Myocyte (in vitro differentiated cells): ENCODE measurements around the gene KLHL8. TPM values are rescaled to one million over a fixed set of nuclear protein-coding genes. Genes with fewer than 3 reads are reported as not detected.

Source experiments
- DNase-seq: peaks from one replicate; pipeline ENCODE4 v3.0.0-alpha.2; 2012; ENCODE audit warnings: low read depth
- polyA plus RNA-seq: library from polyadenylated mRNA; unstranded; fragments of >200 nt; gene quantifications from one replicate; pipeline ENCODE4 v1.2.1, GENCODE V29; 2012; ENCODE audit warnings: missing spikeins
- total RNA-seq: library from RNA; depleted of rRNA; stranded (reverse); fragments of >200 nt; gene quantifications from 2 replicates; pipeline ENCODE4 v1.2.3, GENCODE V29; 2014

The KLHL8 gene
- 8.4 and 10.1 TPM in 2 replicates for total RNA-seq
- polyA plus RNA-seq = 4.1 TPM

DNA sequence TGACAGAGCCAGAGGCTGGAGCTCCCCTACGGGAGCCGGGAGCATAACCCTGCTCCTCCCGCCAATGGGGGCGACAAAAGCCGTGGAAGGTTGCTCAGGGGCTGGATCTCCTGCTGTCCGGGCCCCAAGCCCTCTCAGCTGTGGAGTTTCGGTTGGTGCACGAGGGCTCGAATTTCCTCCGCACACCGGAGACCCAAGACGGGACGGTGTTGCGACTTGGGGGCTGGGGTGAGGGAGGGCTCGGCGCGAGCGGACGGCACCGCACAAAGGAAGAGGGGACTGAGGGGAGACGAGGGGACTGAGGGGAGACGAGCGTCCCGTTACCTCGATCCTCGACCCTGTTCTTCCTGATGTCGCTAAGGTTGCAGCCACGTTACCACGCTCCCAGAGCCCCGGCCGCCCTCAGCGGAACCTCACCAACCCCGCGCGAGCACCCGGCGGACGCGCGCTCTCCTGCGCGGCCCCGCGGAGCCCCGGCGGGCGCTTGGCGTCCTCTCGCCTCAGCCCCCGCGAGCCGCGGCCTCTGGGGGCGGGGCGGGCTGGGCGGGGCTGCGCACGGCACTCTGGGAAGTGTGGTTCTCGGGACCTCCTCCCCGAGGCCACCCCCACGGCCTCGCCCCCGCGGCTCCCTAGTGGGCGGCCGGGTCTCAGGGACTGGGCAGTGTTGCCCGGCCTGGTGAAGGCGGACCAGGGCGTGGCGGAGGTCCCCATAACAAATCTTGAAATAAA is at the start of gene KLHL8:
TSS of gene KLHL8 (minus strand) at position 525 of the 729 bp plus-strand sequence. CDS start 25,079 bp downstream, outside the sequence.
- DNase-seq = peak; percentile 91

DNA sequence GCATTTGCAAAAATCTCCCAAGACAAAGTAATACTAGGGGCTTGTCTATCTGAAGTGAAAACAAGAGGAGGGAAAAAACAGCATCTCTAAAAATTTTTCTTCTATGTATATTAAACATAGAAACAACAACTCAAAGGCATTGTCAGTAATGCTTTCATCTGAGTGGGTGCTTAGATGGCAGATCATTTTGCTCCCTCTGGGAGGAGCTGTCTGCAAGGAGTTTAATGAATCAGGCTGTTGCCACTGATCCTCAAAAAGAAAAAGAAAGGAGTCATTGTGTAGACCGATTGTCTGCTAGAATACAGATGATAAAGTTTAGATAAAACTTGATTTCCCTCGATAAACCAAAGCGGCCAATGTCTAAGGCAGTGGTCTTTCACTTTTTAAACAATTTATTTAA is 49.7 kb upstream of the KLHL8 start:
- DNase-seq = peak; percentile 54

DNA sequence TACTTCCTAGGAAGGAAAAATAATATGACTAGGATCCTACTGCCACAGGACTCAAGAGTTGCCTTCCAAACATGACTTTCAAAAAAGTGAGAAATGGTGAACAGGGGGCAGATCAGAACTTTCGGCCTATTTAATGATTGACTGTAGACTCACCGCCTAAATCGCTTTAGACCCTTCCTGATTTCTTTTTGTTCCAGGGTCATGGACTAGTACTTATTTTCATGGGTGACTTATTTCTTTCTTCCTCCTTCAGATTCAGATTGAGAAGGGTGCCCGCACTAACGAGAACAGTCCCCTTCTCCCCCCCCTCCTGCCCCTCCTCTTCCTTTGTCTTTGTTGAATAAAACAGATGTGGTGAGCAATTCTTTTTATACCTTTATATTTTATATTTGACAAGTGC is 48.0 kb upstream of the KLHL8 start:
- DNase-seq = no peak

DNA sequence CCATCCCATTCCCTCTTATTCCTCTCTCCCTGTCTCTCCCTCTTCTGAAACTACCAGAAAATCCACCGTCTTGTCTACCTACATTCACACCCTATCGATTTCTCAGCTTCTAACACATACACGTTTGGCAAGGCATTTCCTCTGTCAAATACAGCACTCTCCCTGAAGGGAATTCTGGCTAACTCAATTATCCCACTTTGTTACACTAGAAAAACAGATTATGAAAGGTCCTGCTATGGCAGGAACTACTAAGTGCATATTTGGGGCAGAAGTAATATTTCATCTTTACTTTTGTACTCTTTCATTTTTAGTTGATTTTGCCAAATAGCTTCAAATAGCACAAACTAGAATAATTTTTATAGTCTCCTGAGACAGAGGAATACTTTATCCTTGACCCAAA is 46.6 kb upstream of the KLHL8 start:
- no peak for DNase-seq

DNA sequence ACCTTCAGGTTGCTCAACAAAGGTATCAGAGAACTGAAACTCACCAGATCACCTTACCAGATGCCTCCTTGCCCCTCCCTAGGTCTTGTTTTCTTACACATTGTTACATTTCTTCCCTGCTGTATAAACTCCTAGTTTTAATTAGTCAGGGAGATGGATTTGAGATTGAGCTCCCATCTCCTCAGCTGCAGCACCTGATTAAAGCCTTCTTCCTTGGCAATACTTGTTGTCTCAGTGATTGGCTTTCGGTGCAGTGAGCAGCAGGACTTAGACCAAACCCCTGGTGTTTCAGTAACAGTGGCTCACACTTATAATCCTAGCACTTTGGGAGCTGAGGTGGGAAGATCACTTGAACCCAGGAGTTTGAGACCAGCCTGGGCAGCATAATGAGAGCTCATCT is 42.5 kb upstream of the KLHL8 start:
- DNase-seq = no peak

DNA sequence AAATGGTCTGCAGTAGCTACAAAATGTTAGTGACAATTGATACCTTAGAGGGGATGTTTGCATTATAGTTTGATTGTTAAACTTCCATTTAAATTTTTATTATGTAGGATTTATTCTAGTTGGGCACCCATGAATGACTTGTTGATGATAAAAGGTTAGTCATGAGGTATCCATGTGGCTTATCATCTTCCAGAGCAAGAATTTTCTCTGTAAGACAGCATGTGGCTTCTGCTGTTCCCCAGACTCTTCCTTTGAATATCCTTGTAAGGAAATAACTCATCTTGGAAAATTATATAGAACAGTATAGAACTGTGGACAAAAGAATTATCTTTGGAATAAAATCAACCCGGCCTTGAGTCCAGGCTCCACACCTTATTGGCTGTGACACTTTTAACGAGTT is 40.1 kb upstream of the KLHL8 start:
- no peak for DNase-seq

DNA sequence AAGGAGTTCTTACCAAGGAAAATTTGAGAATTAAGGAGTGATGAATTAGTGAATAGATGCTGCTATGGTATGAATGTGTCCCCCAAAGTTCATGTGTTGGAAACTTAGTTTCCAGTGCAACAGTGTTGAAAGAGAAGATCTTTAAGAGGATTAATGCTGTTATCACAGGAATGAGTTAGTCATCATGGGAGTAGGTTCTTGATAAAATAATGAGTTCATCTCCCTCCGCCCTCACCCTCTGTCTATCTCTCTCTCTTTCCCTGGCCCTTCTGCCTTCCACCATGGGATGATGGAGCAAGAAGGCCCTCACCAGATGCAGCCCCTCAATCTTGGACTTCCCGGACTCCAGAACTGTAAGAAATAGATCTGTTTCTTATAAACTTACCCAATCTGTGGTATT is 38.3 kb upstream of the KLHL8 start:
- no peak for DNase-seq

DNA sequence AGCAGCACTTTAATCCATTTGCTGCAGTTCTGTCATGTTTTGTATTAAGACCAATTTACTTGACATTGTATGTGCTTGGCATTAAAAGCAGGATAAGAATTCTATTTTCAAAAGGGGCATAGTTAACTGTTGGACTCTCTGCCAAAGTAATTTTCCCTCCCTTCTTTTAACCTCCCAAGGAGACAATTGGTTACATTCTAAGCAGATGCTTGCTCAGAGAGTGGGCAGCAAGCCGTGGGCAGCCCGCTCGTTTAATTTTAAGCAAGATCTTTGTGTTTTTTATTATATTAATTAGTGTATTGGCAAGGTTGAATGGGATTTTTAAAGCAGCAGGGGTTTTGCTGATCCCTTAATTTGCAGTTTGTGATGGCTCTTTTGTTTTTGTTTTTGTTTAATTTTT is 37.1 kb upstream of the KLHL8 start:
- no peak for DNase-seq

DNA sequence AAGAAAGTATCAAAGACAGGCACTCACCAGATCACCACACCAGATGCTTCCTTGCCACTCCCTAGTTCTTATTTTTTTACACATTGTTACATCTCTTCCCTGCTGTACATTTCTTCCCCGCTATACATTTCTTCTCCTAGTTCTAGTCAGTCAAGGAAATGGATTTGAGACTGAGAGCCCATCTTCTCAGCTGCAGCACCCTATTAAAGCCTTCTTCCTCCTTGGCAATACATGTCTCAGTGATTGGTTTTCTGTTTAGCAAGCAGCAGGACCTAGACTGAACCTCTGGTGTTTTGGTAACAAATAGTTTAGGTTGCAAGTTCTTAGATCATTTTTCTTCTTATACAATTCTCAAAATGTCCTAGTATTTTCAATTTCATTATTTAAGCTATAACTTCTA is 35.3 kb upstream of the KLHL8 start:
- DNase-seq = no peak

DNA sequence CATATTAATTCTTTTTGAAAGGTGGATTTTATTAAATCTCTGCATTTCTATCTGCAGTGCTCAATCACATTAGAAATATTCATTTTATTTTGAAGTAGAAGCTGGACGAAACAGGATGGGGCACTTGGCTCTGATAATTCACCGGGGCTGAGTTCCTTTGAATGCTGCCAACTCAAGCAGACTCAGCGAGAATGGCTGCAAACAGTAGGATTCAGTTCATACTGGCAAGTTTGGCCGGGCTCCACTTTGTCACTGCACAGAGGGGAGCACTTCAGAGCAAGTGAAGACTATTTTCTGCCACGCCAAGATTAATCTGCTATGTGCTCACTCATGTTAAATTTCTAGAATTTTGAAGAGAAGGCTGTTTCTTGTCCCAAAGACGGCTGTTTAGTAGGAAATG is 30.7 kb upstream of the KLHL8 start:
- DNase-seq = no peak

DNA sequence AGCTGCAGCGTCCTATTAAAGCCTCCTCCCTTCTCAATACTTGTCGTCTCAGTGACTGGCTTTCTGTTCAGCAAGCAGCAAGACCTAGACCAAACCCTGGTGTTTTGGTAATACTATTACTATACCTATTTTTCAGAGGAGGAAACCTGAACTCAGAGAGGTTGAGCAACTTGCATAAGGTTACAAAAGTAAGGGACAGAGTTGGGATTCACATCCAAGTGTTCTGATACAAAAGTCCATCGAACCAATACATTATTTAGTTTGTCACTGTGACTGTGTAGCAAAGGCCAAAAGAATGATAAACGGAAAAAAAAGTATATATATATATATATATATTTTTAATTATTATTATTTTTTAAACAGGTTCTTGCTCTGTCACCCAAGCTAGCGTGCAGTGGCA is 29.9 kb upstream of the KLHL8 start:
- DNase-seq = no peak

DNA sequence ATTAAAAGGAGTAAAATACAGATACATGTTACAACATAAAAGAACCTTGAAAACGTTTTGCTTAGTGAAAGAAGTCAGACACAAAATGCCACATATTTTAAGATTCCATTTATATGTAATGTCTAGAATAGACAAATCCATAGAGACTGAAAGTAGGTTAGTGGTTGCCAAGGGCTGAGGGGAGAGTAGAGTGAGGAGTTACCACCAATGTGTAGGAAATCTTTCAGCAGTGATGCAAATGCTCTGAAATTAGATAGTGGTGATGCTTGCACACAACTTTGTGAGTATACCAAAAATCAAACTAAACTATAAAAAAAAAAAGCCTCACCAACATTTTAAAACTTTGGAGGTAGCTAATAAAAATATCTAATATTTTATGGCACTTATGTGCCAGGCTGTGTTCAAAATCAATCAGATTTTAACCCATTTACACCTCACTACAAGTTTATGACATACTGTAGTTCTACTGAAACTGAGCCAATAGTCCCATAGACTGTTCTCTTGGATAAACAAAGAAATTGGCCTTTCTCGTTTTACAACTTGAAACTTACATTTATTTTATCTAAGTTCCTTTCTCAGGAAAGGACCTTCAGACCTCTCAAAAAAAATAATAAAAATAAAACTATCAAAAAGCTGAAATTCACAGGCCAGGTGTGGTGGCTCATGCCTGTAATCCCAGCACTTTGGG is 29.1 kb upstream of the KLHL8 start:
- DNase-seq = no peak

DNA sequence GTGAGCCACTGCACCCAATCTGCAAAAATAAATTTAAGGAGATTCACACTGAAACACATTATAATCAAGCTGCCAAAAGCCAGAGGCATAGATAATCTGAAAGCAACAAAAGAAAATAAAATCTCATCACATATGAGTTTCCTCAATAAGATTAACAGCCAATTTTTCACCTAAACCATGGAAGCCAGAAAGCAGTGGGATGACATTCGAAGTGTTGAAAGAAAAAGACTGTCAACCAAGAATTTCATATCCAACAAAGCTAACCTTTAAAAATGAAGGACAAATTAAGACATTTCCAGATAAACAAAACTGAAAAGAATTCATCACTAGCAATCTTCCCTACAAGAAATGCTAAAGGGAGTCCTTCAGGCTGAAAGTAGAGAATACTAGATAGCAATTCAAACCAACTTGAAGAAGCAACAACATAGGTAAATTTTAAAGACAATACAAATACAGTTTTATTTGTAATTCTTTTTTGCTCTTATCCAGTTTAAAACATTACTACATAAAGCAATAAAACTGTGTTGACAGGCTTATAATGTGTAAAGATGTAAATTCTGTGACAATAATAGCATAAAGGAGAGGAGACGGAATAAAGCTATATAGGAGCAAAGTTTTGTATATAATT is 23.1 kb upstream of the KLHL8 start:
- no peak for DNase-seq

DNA sequence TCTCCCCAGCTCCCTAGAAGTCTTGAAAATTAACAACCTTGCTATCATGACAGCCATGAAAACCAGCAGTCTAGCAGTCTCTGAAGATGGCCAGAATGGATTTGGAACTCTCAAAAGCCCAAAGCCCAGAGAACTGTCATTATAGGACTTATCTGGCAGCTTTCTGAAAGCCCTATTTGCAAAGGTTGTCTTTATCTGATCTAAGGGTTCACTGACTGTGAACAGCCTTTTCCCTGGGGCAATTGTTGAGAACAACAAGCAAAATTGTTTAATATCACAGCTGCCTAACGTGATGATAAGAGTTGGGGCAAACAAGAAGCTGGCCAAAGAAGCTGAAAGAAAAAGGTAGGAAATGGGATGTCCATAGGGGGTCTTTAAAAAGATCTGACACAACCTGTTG is 20.9 kb upstream of the KLHL8 start:
- no peak for DNase-seq

DNA sequence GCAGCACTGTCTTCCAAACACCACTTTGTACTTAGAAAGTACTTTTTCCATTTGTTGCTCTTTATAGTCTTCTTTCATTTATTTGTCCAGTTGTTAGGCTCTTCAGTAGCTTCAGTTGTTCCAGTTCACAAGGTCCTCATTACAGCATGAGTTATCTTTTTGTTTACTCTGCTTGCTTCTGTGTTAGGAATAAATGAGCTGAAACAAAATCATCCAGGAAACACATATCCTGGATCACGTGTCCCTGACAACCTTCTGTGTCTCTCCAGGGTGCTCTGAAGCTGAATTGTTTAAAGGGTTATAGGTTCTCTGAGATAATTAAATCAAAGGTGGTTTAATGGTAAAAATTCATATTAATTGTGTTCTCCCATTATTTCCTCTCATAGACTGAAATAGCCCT is 19.9 kb upstream of the KLHL8 start:
- DNase-seq = no peak

DNA sequence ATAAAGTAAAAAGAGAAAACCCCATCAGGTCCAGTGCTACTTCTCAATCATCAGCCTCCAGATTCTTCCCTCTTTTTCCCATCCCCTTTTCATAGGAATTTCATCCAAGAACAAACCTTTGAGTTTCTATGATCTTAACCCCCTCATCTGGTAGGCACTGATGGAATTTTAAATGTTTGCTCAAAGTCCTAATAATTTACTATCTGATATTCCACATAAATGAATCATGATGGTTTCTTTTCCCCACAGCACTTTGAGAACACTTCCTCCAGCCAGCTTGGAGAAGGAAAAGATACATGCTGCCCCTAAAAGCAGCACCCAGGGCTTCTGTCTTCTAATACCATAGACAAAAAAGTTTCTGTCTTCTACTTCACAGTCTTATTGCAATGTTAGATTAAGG is 19.4 kb upstream of the KLHL8 start:
- no peak for DNase-seq

DNA sequence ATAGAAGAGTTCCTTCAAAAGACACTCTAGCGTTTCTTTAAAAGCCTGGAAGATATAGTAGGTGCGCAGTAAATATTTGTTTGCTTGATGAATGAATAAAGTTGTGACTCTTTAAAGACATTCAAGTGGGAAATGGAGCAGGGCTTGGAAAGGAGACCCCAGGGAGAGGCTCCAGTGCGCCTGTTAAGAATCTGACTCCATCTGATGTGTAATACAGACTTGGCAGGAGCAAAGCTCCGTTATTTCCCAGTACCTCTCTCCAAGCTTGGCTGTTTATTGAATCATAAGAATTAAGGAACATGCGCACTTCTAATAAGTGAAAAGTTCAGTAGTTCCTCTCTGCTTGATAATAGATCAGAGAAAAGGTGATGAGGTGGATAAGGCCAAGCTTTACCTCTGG is 18.8 kb upstream of the KLHL8 start:
- no peak for DNase-seq

DNA sequence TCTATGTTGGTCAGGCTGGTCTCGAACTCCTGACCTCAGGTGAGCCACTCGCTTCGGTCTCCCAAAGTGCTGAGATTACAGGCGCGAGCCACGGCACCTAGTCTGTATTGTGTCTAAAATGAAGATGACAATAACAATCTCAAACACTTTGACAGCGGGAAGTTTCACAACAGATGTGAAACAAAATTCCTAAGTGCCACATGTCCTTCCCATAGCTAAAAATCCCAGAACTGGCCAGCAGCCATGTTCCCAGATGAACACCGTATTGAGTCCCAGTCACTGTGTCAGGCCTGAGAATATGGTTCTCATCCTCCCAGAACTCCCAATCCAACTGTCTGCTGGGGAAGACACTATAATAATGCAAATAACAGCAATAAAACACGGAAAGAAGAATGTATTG is 16.4 kb upstream of the KLHL8 start:
- DNase-seq = peak; percentile 39

DNA sequence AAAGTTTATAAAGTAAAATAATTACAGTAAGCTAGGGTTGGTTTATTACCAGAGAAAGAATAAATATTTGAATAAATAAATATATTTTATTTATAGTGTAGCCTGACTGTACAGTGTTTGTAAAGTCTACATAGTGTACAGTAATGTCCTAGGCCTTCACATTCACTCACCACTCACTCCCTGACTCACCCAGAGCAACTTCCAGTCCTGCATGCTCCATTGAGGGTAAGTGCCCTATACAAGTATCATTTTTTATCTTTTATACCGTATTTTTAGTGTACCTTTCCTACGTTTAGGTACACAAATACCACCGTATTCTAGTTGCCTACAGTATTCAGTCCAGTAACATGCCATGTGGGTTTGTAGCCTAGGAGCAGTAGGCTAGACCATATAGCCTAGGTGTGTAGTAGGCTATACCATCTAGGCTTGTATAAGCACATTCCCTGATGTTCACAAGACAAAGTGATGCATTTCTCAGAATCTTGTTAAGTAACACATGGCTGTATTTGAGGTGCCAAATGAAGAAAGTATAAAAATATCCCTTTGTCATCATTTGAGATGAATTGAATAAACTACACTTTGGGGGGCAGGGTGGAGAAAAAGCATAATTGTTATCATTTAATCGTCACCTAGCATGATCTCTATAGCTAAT is 14.7 kb upstream of the KLHL8 start:
- no peak for DNase-seq

DNA sequence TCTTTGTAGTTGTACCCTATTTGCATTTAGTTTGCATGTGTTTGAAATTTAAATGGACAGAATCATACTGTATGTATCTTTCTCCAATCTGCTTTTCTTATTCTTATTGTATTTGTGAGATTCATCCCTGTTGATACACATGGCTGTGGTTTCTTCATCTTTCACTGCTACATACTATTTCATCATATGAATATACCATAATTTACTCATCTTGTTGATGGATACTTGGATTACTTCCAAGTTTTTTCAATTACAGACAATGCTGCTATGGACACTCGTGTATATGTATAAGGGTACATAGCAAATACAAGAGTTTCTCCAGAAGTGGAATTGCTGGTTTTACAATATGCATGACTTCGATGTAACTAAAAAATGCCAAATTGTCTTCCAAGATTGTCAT is 11.8 kb upstream of the KLHL8 start:
- no peak for DNase-seq

DNA sequence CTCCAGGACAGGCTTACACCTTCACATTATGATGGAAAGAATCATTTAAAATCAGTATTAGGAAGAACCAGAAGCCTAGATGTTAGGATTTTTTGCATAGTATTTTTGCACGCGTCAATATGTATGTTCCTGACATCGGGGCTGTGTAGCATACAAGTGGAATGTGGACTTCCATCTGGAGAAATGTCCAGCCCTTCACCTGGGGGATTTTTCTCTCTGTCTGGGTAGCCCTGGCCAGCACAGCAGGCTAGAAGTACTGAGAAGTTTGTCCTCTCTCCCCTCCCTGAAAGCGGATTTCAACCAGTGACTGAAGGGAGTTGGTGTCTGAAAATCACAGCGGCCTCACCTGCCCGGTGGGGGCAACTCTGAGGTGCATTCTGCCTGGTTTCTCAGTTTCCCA is 10.4 kb upstream of the KLHL8 start:
- DNase-seq = no peak

DNA sequence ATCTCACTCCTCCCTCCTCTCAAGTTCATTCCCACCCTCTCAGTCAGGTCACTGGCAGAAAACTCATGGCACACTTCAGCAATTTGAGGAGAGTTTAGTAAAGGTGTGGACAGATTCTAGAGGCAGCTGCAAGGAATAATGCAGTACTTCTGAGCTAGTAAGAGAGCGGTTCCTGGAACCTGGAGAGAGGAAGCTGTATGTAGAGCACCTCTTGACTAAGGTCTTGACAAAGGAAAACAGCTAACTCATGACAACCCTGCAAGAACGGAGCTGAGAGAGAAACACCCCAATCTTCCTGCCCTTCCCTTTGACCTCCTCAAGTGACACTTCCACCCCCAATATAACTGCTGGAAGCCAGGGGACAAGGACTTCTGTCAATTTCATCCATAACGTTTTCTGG is 9.6 kb upstream of the KLHL8 start:
- DNase-seq = no peak
